Measurements from ENCODE around the gene DDX50. TPM values are rescaled to one million over a fixed set of nuclear protein-coding genes. Genes with fewer than 3 reads are reported as not detected.
A peak's percentile ranks its signal among the peaks of the same experiment; 100 is the strongest.

Gene DDX50
- total RNA-seq, 4 donors from 2014 or later, result 25.9 to 52.7 (median 38.3) TPM

DNA sequence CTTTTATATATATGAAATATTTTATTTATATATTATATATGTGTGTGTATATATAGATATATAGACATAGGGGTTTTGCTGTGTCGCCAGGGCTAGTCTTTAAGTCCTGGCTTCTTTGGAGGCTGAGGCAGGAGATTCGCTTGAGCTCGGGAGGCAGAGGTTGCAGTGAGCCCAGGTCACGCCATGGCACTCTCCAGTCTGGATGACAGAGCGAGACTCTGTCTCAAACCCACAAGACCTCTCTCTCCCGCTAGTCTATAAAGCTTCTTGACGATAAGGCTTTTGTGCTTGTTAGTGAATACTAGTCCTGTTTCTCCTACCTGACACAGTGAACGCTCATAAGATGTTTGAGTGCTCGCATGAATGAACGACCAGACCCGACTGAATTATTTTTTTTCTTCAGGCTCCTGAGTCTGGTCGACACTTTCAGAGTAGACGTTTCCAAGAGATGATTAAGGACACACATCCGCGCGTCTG is 54.3 kb downstream of the DDX50 start:
- Histone ChIP-seq H3K9me3 (no peaks in the 10 kb centered on the region), H3K4me3 (peak overlapping the region; percentile 77 to 98 (median 96)), H3K36me3 (peaks cover 0 to 23% (median 0%) of the 10 kb centered on the region in 3 donors), H3K27me3 (no peaks in the 10 kb centered on the region), H3K4me1 (peaks cover 0 to 36% (median 8%) of the 10 kb centered on the region in 4 donors), H3K27ac (peak overlapping the region; percentile 68 to 94 (median 87))
- DNase-seq (ENCODE audit: low spot score in 2 of 2), result no peak
- WGBS, 2 donors, result 3 to 6% methylated on average over 16 of the region's 16 CpGs
- TF ChIP-seq CTCF (IDR thresholded peaks at IDR 0.05) (no peak), EP300 (IDR thresholded peaks at IDR 0.05) (no peak), POLR2A (IDR thresholded peaks at IDR 0.05) (no peak)

- Histone ChIP-seq H3K36me3 (peaks cover 0 to 23% (median 0%) of the 10 kb centered on the region in 3 donors), H3K9me3 (no peaks in the 10 kb centered on the region), H3K4me1 (peaks cover 0 to 36% (median 8%) of the 10 kb centered on the region in 4 donors), H3K27me3 (no peaks in the 10 kb centered on the region), H3K4me3 (peak within 1 kb of the TSS; percentile 77 to 98 (median 96)), H3K27ac (peak within 1 kb of the TSS; percentile 68 to 94 (median 87))
- 0 to 1% methylated on average over 49 of the region's 53 CpGs for WGBS, 2 donors
- TF ChIP-seq POLR2A (IDR thresholded peaks at IDR 0.05), result peak; percentile 29 to 62
- peak; percentile 44 to 65 (median 50) for TF ChIP-seq CTCF (IDR thresholded peaks at IDR 0.05)
- TF ChIP-seq EP300 (IDR thresholded peaks at IDR 0.05), result peak; percentile 74 to 87
- peak; percentile 69 to 78 for DNase-seq (ENCODE audit: low spot score in 2 of 2)
Measured at GRCh38 chr10:68955832-68956532, 54.9 kb downstream of the DDX50 start, which contains the start of gene DDX21. DDX21 (plus strand) TSS chr10:68956170; CDS start chr10:68956226, 56 bp downstream.

DNA sequence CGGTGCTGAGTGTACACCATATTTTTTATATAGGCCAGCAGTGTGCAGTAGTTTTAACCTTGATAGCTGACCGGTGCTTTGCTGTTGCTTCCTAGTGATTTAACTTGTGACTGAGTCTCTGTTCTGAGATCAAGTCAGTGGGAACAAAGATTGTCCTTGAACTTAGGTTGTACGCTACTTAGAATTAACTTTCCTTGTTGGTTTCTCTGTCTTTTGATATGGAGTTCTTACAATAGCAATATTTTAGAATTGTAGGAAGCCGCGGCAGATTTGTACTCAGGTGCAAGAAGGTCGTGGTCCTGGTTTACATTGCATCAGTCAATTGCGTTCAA is 56.1 kb downstream of the DDX50 start:
- Histone ChIP-seq H3K27me3 (no peaks in the 10 kb centered on the region), H3K27ac (peak overlapping the region in 3 of 4 donors; percentile 86 to 94 (median 88)), H3K4me3 (peak overlapping the region; percentile 77 to 98 (median 96)), H3K4me1 (peaks cover 0 to 36% (median 8%) of the 10 kb centered on the region in 4 donors), H3K36me3 (peaks cover 0 to 24% (median 0%) of the 10 kb centered on the region in 3 donors), H3K9me3 (no peaks in the 10 kb centered on the region)
- WGBS, 2 donors, result 63 to 71% methylated on average over 7 of the region's 7 CpGs
- TF ChIP-seq EP300 (IDR thresholded peaks at IDR 0.05) (no peak), POLR2A (IDR thresholded peaks at IDR 0.05) (no peak), CTCF (IDR thresholded peaks at IDR 0.05) (no peak)
- no peak for DNase-seq (ENCODE audit: low spot score in 2 of 2)

GRCh38 chr10:68957654-68958053 is 56.5 kb downstream of the DDX50 start:
- 44 to 45% methylated on average over 3 of the region's 3 CpGs for WGBS, 2 donors
- peak overlapping the region in 3 of 4 donors; percentile 77 to 98 (median 97) for H3K4me3 ChIP-seq
- H3K4me1 ChIP-seq, result peaks cover 0 to 36% (median 8%) of the 10 kb centered on the region in 4 donors
- DNase-seq (ENCODE audit: low spot score in 2 of 2), result no peak
- H3K27ac ChIP-seq, result peak overlapping the region in 3 of 4 donors; percentile 86 to 94 (median 88)
- no peaks in the 10 kb centered on the region for H3K27me3 ChIP-seq
- no peak for TF ChIP-seq POLR2A (IDR thresholded peaks at IDR 0.05)
- no peak for TF ChIP-seq EP300 (IDR thresholded peaks at IDR 0.05)
- TF ChIP-seq CTCF (IDR thresholded peaks at IDR 0.05), result no peak
- no peaks in the 10 kb centered on the region for H3K9me3 ChIP-seq
- H3K36me3 ChIP-seq, result peaks cover 0 to 28% (median 4%) of the 10 kb centered on the region in 3 donors

Measured in tibial nerve (tissue), 4 donors.